Measurements from ENCODE around the gene TMEM183A. TPM values are rescaled to one million over a fixed set of nuclear protein-coding genes. Genes with fewer than 3 reads are reported as not detected.

TMEM183A gene
- total and polyA plus RNA-seq, 9 of the 15 experiments (the other 6 are each of a cell fraction or from before 2014, with no cell fraction given) = 23.4 to 190 (median 124) TPM

- TF ChIP-seq ADNP (tag; IDR thresholded peaks at IDR 0.05) (no peak), ETS1 (conservative IDR thresholded peaks at IDR 0.05; ENCODE audit: control insufficient read depth, low read depth, low read length) (no peak), ZC3H8 (IDR thresholded peaks at IDR 0.05) (0 out of 2 replicates have a peak, but pooled peaks have one; percentile 27), MEIS2 (IDR thresholded peaks at IDR 0.05; ENCODE audit: partially characterized antibody) (no peak), MYC (IDR thresholded peaks at IDR 0.05; ENCODE audit: low read depth, low read length) (peak; percentile 60; the same call in 1 of the 2 replicates), MYC (CRISPR knock-in tag; IDR thresholded peaks at IDR 0.05; ENCODE audit: borderline replicate concordance, low read depth) (no peak), TEAD4 (IDR thresholded peaks at IDR 0.05; ENCODE audit: low read length) (no peak), TEAD4 (CRISPR knock-in tag; IDR thresholded peaks at IDR 0.05; ENCODE audit: borderline replicate concordance) (no peak), BRD9 (IDR thresholded peaks at IDR 0.05; ENCODE audit: low read depth, partially characterized antibody) (peak; percentile 53), NBN (IDR thresholded peaks at IDR 0.05; ENCODE audit: low read depth) (peak; percentile 74; the same call in 1 of the 2 replicates), TFAP4 (CRISPR knock-in tag; IDR thresholded peaks at IDR 0.05; ENCODE audit: borderline replicate concordance) (no peak), ZFP91 (CRISPR knock-in tag; IDR thresholded peaks at IDR 0.05) (no peak), FIP1L1 (IDR thresholded peaks at IDR 0.05; ENCODE audit: low read depth, low read length, poor library complexity, severe bottlenecking) (no peak), HCFC1 (IDR thresholded peaks at IDR 0.05; ENCODE audit: low read depth, low read length) (no peak), SMARCC2 (IDR thresholded peaks at IDR 0.05; ENCODE audit: low read depth) (0 out of 2 replicates have a peak, but pooled peaks have one; percentile 16), MYNN (IDR thresholded peaks at IDR 0.05) (no peak), MYNN (CRISPR knock-in tag; IDR thresholded peaks at IDR 0.05) (no peak), MIER1 (IDR thresholded peaks at IDR 0.05; ENCODE audit: low read depth) (0 out of 2 replicates have a peak, but pooled peaks have one; percentile 43), GMEB1 (CRISPR knock-in tag; IDR thresholded peaks at IDR 0.05) (no peak), NFATC3 (IDR thresholded peaks at IDR 0.05) (peak; percentile 39; the same call in 1 of the 2 replicates), HMGXB4 (CRISPR knock-in tag; IDR thresholded peaks at IDR 0.05) (peak; percentile 24; the same call in 1 of the 2 replicates), ZNF583 (CRISPR knock-in tag; IDR thresholded peaks at IDR 0.05) (no peak)
Observed at GRCh38 chr1:202958544-202959275, 48.5 kb upstream of the TMEM183A start (continued).
